Loucy (cell line): ENCODE data around the gene MMP24OS.
A peak's percentile ranks its signal among the peaks of the same experiment; 100 is the strongest.

Experiments used
- H2AFZ ChIP-seq: fragments of 200-600 bp; sonication (generic); 2 replicates; pipeline ENCODE4 v1.6.0; 2016; ENCODE audit warnings: antibody characterized with exemption, mild to moderate bottlenecking, low read length, moderate library complexity
- H3F3A ChIP-seq: fragments of 200-600 bp; 2 replicates; pipeline ENCODE4 v1.6.0; 2016; ENCODE audit warnings: antibody characterized with exemption, low read depth, mild to moderate bottlenecking
- H3K27me3 ChIP-seq: fragments of 200-600 bp; sonication (generic); 2 replicates; pipeline ENCODE4 v1.6.1; 2014; ENCODE audit warnings: low read length, mild to moderate bottlenecking; ENCODE audit not compliant: insufficient read depth, poor library complexity, severe bottlenecking
- H3K36me3 ChIP-seq: fragments of 200-600 bp; sonication (generic); 2 replicates; pipeline ENCODE4 v1.6.1; 2016; ENCODE audit warnings: low read length; ENCODE audit not compliant: insufficient read depth
- H3K4me1 ChIP-seq: fragments of 200-600 bp; sonication (generic); 2 replicates; pipeline ENCODE4 v1.5.1; 2014; ENCODE audit warnings: low read length, mild to moderate bottlenecking; ENCODE audit not compliant: insufficient read depth, poor library complexity, severe bottlenecking
- H3K4me2 ChIP-seq: fragments of 200-600 bp; sonication (generic); 2 replicates; pipeline ENCODE4 v1.6.0; 2014; ENCODE audit warnings: antibody characterized with exemption, low read length, low read depth, mild to moderate bottlenecking; ENCODE audit not compliant: poor library complexity, severe bottlenecking
- H3K4me3 ChIP-seq: fragments of 200-600 bp; sonication (generic); 2 replicates; pipeline ENCODE4 v1.5.1; 2014; ENCODE audit warnings: low read length, mild to moderate bottlenecking, mixed read lengths; ENCODE audit not compliant: poor library complexity, severe bottlenecking
- H3K79me2 ChIP-seq: fragments of 200-600 bp; sonication (generic); 2 replicates; pipeline ENCODE4 v1.6.1; 2014; ENCODE audit warnings: low read length; ENCODE audit not compliant: insufficient read depth
- H3K9ac ChIP-seq: fragments of 200-600 bp; sonication (generic); 2 replicates; pipeline ENCODE4 v1.6.0; 2014; ENCODE audit warnings: mild to moderate bottlenecking, low read depth, low read length, moderate library complexity; ENCODE audit not compliant: poor library complexity, severe bottlenecking
- H3K9me2 ChIP-seq: fragments of 200-600 bp; sonication (generic); replicated peaks from 2 replicates; pipeline ENCODE4 v1.6.1; 2016; ENCODE audit warnings: low read depth, low read length, mixed read lengths
- H3K9me3 ChIP-seq: fragments of 200-600 bp; sonication (generic); 2 replicates; pipeline ENCODE4 v1.6.1; 2014; ENCODE audit warnings: mild to moderate bottlenecking, antibody characterized with exemption, low read length, low read depth; ENCODE audit not compliant: insufficient read depth
- H4K20me1 ChIP-seq: fragments of 200-600 bp; sonication (generic); 2 replicates; pipeline ENCODE4 v1.6.0; 2014; ENCODE audit warnings: antibody characterized with exemption, low read length, mild to moderate bottlenecking; ENCODE audit not compliant: insufficient read depth, poor library complexity, severe bottlenecking
- CTCF ChIP-seq: fragments of 200-600 bp; sonication (generic); conservative IDR thresholded peaks from 2 replicates; pipeline ENCODE4 v1.5.1; 2014; ENCODE audit warnings: mild to moderate bottlenecking, antibody characterized with exemption, low read length
- EZH2phosphoT487 ChIP-seq: fragments of 200-600 bp; IDR thresholded peaks from 2 replicates; pipeline ENCODE4 v1.6.1; 2018; ENCODE audit warnings: antibody characterized with exemption, mild to moderate bottlenecking, moderate library complexity, borderline replicate concordance

Gene MMP24OS

GRCh38 chr20:35314816-35315631, 37.1 kb upstream of the MMP24OS start:
- Histone ChIP-seq H3K36me3 (no peaks in the 10 kb centered on the region), H3K9me3 (no peaks in the 10 kb centered on the region), H3K4me1 (peaks cover 22% of the 10 kb centered on the region), H3K9ac (peak overlapping the region; percentile 31), H4K20me1 (no peaks in the 10 kb centered on the region), H3K27me3 (no peaks in the 10 kb centered on the region), H3K79me2 (no peaks in the 10 kb centered on the region), H3K4me2 (no peak overlapping the region), H2AFZ (peak overlapping the region; percentile 41; the same call in 1 of the 2 replicates), H3K9me2 (no peaks in the 10 kb centered on the region), H3F3A (no peaks in the 10 kb centered on the region), H3K4me3 (no peak overlapping the region)
- TF ChIP-seq CTCF (no peak), EZH2phosphoT487 (no peak)

GRCh38 chr20:35312318-35312717, 34.4 kb upstream of the MMP24OS start:
- Histone ChIP-seq H2AFZ (no peak overlapping the region), H3K4me3 (no peak overlapping the region), H3K36me3 (no peaks in the 10 kb centered on the region), H3K9ac (no peak overlapping the region), H3F3A (no peaks in the 10 kb centered on the region), H3K9me2 (no peaks in the 10 kb centered on the region), H4K20me1 (no peaks in the 10 kb centered on the region), H3K4me2 (no peak overlapping the region), H3K4me1 (peaks cover 22% of the 10 kb centered on the region), H3K79me2 (no peaks in the 10 kb centered on the region), H3K9me3 (no peaks in the 10 kb centered on the region), H3K27me3 (no peaks in the 10 kb centered on the region)
- TF ChIP-seq EZH2phosphoT487: no peak
- no peak for TF ChIP-seq CTCF

- no peaks in the 10 kb centered on the region for H3K79me2 ChIP-seq
- H3K9ac ChIP-seq: no peak overlapping the region
- H3K9me2 ChIP-seq: no peaks in the 10 kb centered on the region
- no peak overlapping the region for H3K4me2 ChIP-seq
- H3K4me1 ChIP-seq: peaks cover 22% of the 10 kb centered on the region
- H3K4me3 ChIP-seq: no peak overlapping the region
- H3K27me3 ChIP-seq: no peaks in the 10 kb centered on the region
- no peaks in the 10 kb centered on the region for H3K9me3 ChIP-seq
- H3K36me3 ChIP-seq: no peaks in the 10 kb centered on the region
- no peaks in the 10 kb centered on the region for H3F3A ChIP-seq
- H2AFZ ChIP-seq: no peak overlapping the region
- no peaks in the 10 kb centered on the region for H4K20me1 ChIP-seq
- TF ChIP-seq CTCF (no peak), EZH2phosphoT487 (no peak)
These were observed 33.9 kb upstream of the MMP24OS start for GRCh38 chr20:35311822-35312221.
